GM18526 (cell line): ENCODE data around the gene TPRX2.
"Not testable (repeated sequence)": the region's sequence is repeated elsewhere in the genome, so short reads cannot be mapped to it uniquely, and the experiment has no call there.

ENCODE experiments used
- POLR2A ChIP-seq: IDR thresholded peaks from 3 replicates; pipeline ENCODE4 v1.6.1; 2011; ENCODE audit not compliant: insufficient read length; ENCODE audit errors: extremely low read depth

Gene TPRX2

GRCh38 chr19:47858646-47859285 lies at the start of gene TPRX2:
Gene TPRX2, plus strand, starts transcription at chr19:47859235. Its CDS starts 12 bp downstream, at chr19:47859247.
- not testable (repeated sequence) for TF ChIP-seq POLR2A

GRCh38 chr19:47813304-47813994 lies 45.6 kb upstream of the TPRX2 start:
- no peak for TF ChIP-seq POLR2A

- TF ChIP-seq POLR2A = no peak
Observed at GRCh38 chr19:47813995-47814328, 45.1 kb upstream of the TPRX2 start.

GRCh38 chr19:47819858-47820257 lies 39.2 kb upstream of the TPRX2 start:
- no peak for TF ChIP-seq POLR2A

- no peak for TF ChIP-seq POLR2A
Observed at GRCh38 chr19:47820410-47820809, 38.6 kb upstream of the TPRX2 start.

GRCh38 chr19:47821460-47822020 lies 37.5 kb upstream of the TPRX2 start, which contains the start of gene CRX:
Gene CRX, plus strand, starts transcription at chr19:47821937. Its CDS starts 12,507 bp downstream, at chr19:47834444.
- TF ChIP-seq POLR2A = no peak

- TF ChIP-seq POLR2A = no peak
Observed at GRCh38 chr19:47824396-47824795, 34.6 kb upstream of the TPRX2 start.

GRCh38 chr19:47826800-47827199 lies 32.2 kb upstream of the TPRX2 start:
- TF ChIP-seq POLR2A = no peak

GRCh38 chr19:47832723-47833122 lies 26.3 kb upstream of the TPRX2 start:
- no peak for TF ChIP-seq POLR2A

GRCh38 chr19:47836038-47836437 lies 23.0 kb upstream of the TPRX2 start:
- no peak for TF ChIP-seq POLR2A

GRCh38 chr19:47839411-47839810 lies 19.6 kb upstream of the TPRX2 start:
- no peak for TF ChIP-seq POLR2A

GRCh38 chr19:47839913-47840312 lies 19.1 kb upstream of the TPRX2 start:
- no peak for TF ChIP-seq POLR2A

GRCh38 chr19:47842941-47843340 lies 16.1 kb upstream of the TPRX2 start:
- no peak for TF ChIP-seq POLR2A

GRCh38 chr19:47848425-47848822 lies 10.6 kb upstream of the TPRX2 start:
- TF ChIP-seq POLR2A = no peak

GRCh38 chr19:47848823-47849473 lies 10.1 kb upstream of the TPRX2 start:
- TF ChIP-seq POLR2A = no peak

GRCh38 chr19:47853003-47853402 lies 6.0 kb upstream of the TPRX2 start:
- no peak for TF ChIP-seq POLR2A
